Lower lobe of right lung (tissue), 2 donors: ENCODE data around the gene DUOXA2. TPM values are rescaled to one million over a fixed set of nuclear protein-coding genes. Genes with fewer than 3 reads are reported as not detected.

Experiments
- ATAC-seq, 2 donors: fragments of 200-7000 bp; cut with Tn5 transposase; one replicate each; pipeline ENCODE4 v1.9.1; 2020 to 2022; ENCODE audit warnings: mild to moderate bottlenecking in 2 of 2, moderate library complexity in 2 of 2
- DNase-seq: peaks from one replicate; pipeline ENCODE4 v3.0.0-alpha.2; 2020
- H3K27ac ChIP-seq: fragments of 200-600 bp; one replicate; pipeline ENCODE4 v1.8.0; 2022
- H3K27me3 ChIP-seq: fragments of 200-600 bp; one replicate; pipeline ENCODE4 v1.8.0; 2022; ENCODE audit warnings: low read depth
- H3K36me3 ChIP-seq: fragments of 200-600 bp; one replicate; pipeline ENCODE4 v1.8.0; 2022; ENCODE audit warnings: mild to moderate bottlenecking
- H3K4me1 ChIP-seq: fragments of 200-600 bp; one replicate; pipeline ENCODE4 v1.8.0; 2022
- H3K4me3 ChIP-seq: fragments of 200-600 bp; one replicate; pipeline ENCODE4 v1.8.0; 2022; ENCODE audit warnings: mild to moderate bottlenecking
- H3K9me3 ChIP-seq: fragments of 200-600 bp; one replicate; pipeline ENCODE4 v1.8.0; 2022
- CTCF ChIP-seq: fragments of 200-600 bp; IDR thresholded peaks from one replicate; pipeline ENCODE4 v1.8.0; 2022; ENCODE audit warnings: antibody characterized with exemption, mild to moderate bottlenecking
- intact Hi-C: fragments of 100-400 bp; cut with DNase I; formaldehyde crosslinking; loops from one replicate; pipeline ENCODE4 v1.11.0; 2022
- total RNA-seq: library from RNA; stranded (reverse); fragmentation: NEBNext Ultra II Directional; extraction: Animal tissue kit (Norgen Biotek cat#: 25700); gene quantifications from one replicate; pipeline ENCODE4 v1.2.1, GENCODE V29; 2021
- donor health status: DM: no; HTN: yes; CAD: no; lungs with severe emphysema.

The DUOXA2 gene
- total RNA-seq, 1 donor from 2014 or later = not detected

GRCh38 chr15:45083223-45083622, 30.9 kb upstream of the DUOXA2 start:
- intact Hi-C loops = no loop called here
- no peaks in the 10 kb centered on the region for H3K4me1 ChIP-seq
- H3K9me3 ChIP-seq = no peaks in the 10 kb centered on the region
- H3K27ac ChIP-seq = no peak overlapping the region
- no peak for TF ChIP-seq CTCF
- ATAC-seq (no peak), DNase-seq (no peak)
- no peak overlapping the region for H3K4me3 ChIP-seq
- H3K36me3 ChIP-seq = no peaks in the 10 kb centered on the region
- H3K27me3 ChIP-seq = peaks cover 15% of the 10 kb centered on the region

GRCh38 chr15:45084163-45084562, 30.0 kb upstream of the DUOXA2 start:
- H3K27ac ChIP-seq = no peak overlapping the region

GRCh38 chr15:45087513-45087912, 26.6 kb upstream of the DUOXA2 start:
- TF ChIP-seq CTCF = no peak
- no peaks in the 10 kb centered on the region for H3K4me1 ChIP-seq
- no peak for DNase-seq
- H3K4me3 ChIP-seq = no peak overlapping the region
- peaks cover 15% of the 10 kb centered on the region for H3K27me3 ChIP-seq
- ATAC-seq = no peak
- intact Hi-C loops = no loop called here
- no peaks in the 10 kb centered on the region for H3K36me3 ChIP-seq
- no peak overlapping the region for H3K27ac ChIP-seq
- no peaks in the 10 kb centered on the region for H3K9me3 ChIP-seq

More at GRCh38 chr15:45084163-45084562, 30.0 kb upstream of the DUOXA2 start:
- H3K4me3 ChIP-seq = no peak overlapping the region
- intact Hi-C loops = no loop called here
- no peaks in the 10 kb centered on the region for H3K9me3 ChIP-seq
- no peak for TF ChIP-seq CTCF
- ATAC-seq (no peak), DNase-seq (no peak)
- no peaks in the 10 kb centered on the region for H3K36me3 ChIP-seq
- H3K4me1 ChIP-seq = no peaks in the 10 kb centered on the region
- H3K27me3 ChIP-seq = peaks cover 15% of the 10 kb centered on the region

GRCh38 chr15:45088801-45089711, 25.1 kb upstream of the DUOXA2 start:
- H3K4me1 ChIP-seq = no peaks in the 10 kb centered on the region
- H3K27ac ChIP-seq = no peak overlapping the region
- H3K4me3 ChIP-seq = no peak overlapping the region
- peaks cover 10% of the 10 kb centered on the region for H3K27me3 ChIP-seq
- H3K36me3 ChIP-seq = no peaks in the 10 kb centered on the region
- intact Hi-C loops = no loop called here
- DNase-seq = no peak
- no peak for ATAC-seq
- no peak for TF ChIP-seq CTCF
- no peaks in the 10 kb centered on the region for H3K9me3 ChIP-seq

GRCh38 chr15:45089712-45090373, 24.3 kb upstream of the DUOXA2 start:
- Histone ChIP-seq H3K27ac (no peak overlapping the region), H3K4me1 (no peaks in the 10 kb centered on the region), H3K4me3 (no peak overlapping the region), H3K36me3 (no peaks in the 10 kb centered on the region), H3K27me3 (peaks cover 10% of the 10 kb centered on the region), H3K9me3 (no peaks in the 10 kb centered on the region)
- intact Hi-C loops = no loop called here
- DNase-seq (no peak), ATAC-seq (no peak)
- no peak for TF ChIP-seq CTCF
